B cell (primary cell): ENCODE results near the gene SERPINI2.

Experiments used
- EZH2 ChIP-seq: IDR thresholded peaks from 2 replicates; pipeline ENCODE4 v1.6.1; 2012; ENCODE audit warnings: borderline replicate concordance, low read depth, mild to moderate bottlenecking, moderate library complexity, low read length; ENCODE audit not compliant: insufficient read depth, poor library complexity, severe bottlenecking
- TF ChIP-seq, protein P1 (sequence below): fragments of 200-600 bp; IDR thresholded peaks from one replicate; pipeline ENCODE4 v1.8.0; 2022; ENCODE audit warnings: antibody characterized with exemption, mild to moderate bottlenecking

DNA sequence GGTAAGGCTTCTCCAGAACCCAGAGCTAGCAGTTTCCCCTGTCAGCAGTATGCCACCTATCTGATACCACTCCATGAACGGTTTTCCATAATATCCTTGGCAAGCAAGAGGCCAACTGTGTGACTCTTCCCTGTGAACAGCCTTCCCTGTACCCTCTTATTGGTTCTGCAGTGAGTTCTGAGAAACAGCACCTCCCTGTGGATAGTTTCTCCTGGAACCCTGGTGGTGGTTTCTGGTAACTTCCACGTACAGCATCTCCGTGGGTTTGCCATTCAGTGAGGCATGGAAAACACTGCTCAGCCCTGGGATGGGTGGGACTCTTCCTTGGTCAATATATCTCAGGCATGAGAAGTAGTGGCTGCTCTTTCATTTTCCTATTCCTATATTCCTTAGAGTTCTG lies 19.4 kb upstream of the SERPINI2 start:
- TF ChIP-seq EZH2: no peak
- TF ChIP-seq, protein P1, sequence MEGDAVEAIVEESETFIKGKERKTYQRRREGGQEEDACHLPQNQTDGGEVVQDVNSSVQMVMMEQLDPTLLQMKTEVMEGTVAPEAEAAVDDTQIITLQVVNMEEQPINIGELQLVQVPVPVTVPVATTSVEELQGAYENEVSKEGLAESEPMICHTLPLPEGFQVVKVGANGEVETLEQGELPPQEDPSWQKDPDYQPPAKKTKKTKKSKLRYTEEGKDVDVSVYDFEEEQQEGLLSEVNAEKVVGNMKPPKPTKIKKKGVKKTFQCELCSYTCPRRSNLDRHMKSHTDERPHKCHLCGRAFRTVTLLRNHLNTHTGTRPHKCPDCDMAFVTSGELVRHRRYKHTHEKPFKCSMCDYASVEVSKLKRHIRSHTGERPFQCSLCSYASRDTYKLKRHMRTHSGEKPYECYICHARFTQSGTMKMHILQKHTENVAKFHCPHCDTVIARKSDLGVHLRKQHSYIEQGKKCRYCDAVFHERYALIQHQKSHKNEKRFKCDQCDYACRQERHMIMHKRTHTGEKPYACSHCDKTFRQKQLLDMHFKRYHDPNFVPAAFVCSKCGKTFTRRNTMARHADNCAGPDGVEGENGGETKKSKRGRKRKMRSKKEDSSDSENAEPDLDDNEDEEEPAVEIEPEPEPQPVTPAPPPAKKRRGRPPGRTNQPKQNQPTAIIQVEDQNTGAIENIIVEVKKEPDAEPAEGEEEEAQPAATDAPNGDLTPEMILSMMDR: no peak
